Brain microvascular endothelial cell (primary cell): ENCODE data around the gene PRDM16.

ENCODE experiments used
- DNase-seq: peaks from one replicate; pipeline ENCODE4 v3.0.0-alpha.2; 2020
- H3K27ac ChIP-seq: fragments of 250-450 bp; sonication (Bioruptor Pico); 2 replicates; pipeline ENCODE4 v1.5.1; 2020; ENCODE audit warnings: mild to moderate bottlenecking, moderate library complexity
- H3K27me3 ChIP-seq: fragments of 250-450 bp; sonication (Bioruptor Pico); replicated peaks from 2 replicates; pipeline ENCODE4 v1.5.1; 2020; ENCODE audit warnings: mild to moderate bottlenecking
- H3K36me3 ChIP-seq: fragments of 250-450 bp; sonication (Bioruptor Pico); replicated peaks from 2 replicates; pipeline ENCODE4 v1.5.1; 2020; ENCODE audit warnings: mild to moderate bottlenecking
- H3K4me3 ChIP-seq: 2 replicates; pipeline ENCODE4 v1.5.1; 2011; ENCODE audit warnings: low read depth, mild to moderate bottlenecking, control low read depth, low read length, moderate library complexity
- in situ Hi-C: cut with HindIII; loops from 2 replicates; pipeline ENCODE4 v1.10.0; 2017; ENCODE audit warnings: low sequenced_read_pairs, low pct_ligation_motif_present
- TF ChIP-seq, protein P1 (sequence below): IDR thresholded peaks from 2 replicates; pipeline ENCODE4 v1.5.1; 2011; ENCODE audit warnings: low read depth, mild to moderate bottlenecking, moderate library complexity, low read length, control low read depth, inconsistent platforms; ENCODE audit errors: missing control alignments

Gene PRDM16

DNA sequence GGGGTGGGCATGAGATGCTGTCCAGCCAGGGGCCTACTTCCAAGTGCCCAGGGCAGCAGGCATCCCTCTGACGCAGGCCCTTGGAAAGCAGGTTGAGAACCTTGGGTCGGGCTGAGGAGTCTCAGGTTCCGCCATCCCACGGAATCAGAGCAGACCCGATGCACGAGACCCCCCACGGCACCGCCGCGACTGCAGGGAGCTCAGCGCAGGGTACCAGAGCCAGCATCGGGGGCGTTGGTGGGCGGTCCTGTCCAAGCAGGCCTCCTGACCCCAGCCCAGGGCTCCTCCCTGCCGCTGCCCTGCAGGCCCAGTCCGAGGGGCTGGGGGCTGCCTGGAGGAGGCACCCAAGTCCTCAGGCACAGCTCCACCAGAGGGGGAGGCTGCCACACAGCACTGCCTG lies 177.2 kb downstream of the PRDM16 start:
- in situ Hi-C loops = no loop called here
- TF ChIP-seq, protein P1, sequence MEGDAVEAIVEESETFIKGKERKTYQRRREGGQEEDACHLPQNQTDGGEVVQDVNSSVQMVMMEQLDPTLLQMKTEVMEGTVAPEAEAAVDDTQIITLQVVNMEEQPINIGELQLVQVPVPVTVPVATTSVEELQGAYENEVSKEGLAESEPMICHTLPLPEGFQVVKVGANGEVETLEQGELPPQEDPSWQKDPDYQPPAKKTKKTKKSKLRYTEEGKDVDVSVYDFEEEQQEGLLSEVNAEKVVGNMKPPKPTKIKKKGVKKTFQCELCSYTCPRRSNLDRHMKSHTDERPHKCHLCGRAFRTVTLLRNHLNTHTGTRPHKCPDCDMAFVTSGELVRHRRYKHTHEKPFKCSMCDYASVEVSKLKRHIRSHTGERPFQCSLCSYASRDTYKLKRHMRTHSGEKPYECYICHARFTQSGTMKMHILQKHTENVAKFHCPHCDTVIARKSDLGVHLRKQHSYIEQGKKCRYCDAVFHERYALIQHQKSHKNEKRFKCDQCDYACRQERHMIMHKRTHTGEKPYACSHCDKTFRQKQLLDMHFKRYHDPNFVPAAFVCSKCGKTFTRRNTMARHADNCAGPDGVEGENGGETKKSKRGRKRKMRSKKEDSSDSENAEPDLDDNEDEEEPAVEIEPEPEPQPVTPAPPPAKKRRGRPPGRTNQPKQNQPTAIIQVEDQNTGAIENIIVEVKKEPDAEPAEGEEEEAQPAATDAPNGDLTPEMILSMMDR = no peak
- no peak overlapping the region for H3K27ac ChIP-seq
- no peaks in the 10 kb centered on the region for H3K36me3 ChIP-seq
- no peak for DNase-seq
- H3K27me3 ChIP-seq = peaks cover 16% of the 10 kb centered on the region
- H3K4me3 ChIP-seq = no peak overlapping the region

DNA sequence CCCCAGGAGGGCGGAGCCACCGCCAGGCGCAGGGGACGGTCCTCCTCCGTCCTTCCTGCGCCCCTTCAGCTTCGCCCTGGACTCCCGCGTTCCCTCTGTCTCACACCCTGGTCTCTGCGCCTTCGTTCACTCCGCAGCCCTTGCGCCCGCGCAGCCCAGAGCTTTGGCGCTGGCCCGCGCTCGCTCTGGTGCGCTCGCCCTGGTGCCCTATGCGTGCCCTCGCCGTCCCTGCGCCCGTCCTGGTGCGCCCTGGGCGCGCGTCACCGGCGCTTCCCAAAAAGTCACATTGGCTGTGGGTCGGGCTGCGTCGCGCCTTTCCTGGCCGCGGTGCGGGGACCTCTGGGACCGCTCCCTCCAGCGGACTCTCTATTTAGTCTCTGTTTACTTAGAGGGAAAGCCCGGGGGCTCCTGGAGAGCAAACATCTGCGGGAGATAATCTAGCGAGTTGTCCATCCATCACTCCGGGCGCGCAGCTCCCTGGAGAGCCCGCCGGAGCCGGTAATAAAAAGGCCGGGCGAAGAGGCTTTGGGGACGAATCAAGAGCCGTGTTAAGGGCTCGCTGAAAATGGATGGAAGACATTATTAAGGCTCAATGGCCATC lies 178.6 kb downstream of the PRDM16 start:
- H3K4me3 ChIP-seq = no peak overlapping the region
- no peak overlapping the region for H3K27ac ChIP-seq
- no peak for DNase-seq
- no peaks in the 10 kb centered on the region for H3K36me3 ChIP-seq
- H3K27me3 ChIP-seq = peaks cover 16% of the 10 kb centered on the region
- in situ Hi-C loops = no loop called here
- TF ChIP-seq, protein P1 = no peak

DNA sequence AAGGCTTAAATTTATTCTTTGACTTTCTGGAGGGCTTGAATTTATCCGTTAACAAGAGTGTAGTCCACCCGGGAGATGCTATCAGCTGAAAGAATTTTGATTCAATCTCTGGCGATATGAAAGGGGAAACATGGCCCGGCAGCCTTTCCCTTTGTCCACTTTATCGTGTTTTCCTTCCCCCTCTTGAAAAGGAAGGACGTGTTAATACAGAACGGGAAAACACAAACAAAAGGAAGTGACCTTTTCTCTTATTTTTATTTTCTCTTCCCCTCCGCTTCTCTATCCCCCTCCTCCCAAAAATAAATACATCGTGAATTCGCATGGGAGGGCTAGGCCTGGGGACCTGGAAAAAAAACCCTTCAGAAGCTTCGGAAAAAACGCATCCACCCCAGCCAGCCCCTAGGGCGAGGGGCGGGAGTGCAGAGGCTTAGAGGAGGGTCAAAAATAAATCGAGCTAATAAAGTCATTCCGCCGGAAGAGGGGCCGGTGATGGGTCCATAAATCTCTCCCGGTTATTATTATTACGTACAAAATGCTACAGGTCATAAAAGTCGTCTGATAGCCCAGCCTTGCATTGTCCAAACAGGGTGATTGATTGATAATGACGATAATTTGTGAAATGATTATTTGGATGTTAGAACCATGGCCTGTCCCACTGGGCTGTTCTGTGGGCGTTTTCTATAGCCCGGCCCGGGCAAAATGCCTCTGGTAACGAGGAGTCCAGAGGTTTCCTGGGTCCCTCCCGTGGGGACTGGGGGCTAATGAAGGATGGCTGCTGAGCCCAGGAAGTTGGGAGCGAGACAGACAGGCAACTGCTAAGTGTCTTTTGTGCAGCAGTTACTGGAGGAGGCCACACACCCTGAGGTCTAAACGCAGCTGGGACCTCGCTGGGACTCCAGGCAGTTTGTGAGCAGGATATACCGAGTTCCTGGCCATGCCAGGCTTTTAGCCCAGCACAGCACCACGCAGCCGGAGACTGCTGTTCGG lies 179.4 kb downstream of the PRDM16 start:
- H3K27me3 ChIP-seq = peaks cover 16% of the 10 kb centered on the region
- H3K4me3 ChIP-seq = no peak overlapping the region
- no peaks in the 10 kb centered on the region for H3K36me3 ChIP-seq
- no peak overlapping the region for H3K27ac ChIP-seq
- DNase-seq = no peak
- TF ChIP-seq, protein P1 = no peak
- in situ Hi-C loops = no loop called here

DNA sequence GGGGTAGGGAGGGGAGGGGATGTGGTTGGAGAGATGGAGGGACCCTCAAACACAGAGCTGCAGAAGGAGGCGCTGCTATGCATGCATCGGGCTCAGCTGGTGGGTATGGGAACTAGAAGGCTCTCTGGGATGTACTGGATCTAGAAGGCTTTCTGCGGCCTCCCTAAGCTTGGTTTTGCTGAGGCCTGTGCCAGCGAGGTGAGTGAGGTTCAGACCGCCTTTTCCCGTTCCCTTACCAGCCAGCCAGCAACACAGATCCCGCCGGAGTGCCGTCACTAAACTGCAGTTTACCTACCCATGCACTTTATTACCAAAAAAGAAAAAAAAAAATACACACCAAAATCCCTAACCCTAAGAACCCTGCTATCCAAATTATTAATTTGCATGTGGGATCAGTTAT lies 180.2 kb downstream of the PRDM16 start:
- no peak overlapping the region for H3K4me3 ChIP-seq
- in situ Hi-C loops = no loop called here
- no peaks in the 10 kb centered on the region for H3K36me3 ChIP-seq
- DNase-seq = no peak
- peaks cover 16% of the 10 kb centered on the region for H3K27me3 ChIP-seq
- TF ChIP-seq, protein P1 = no peak
- H3K27ac ChIP-seq = no peak overlapping the region

DNA sequence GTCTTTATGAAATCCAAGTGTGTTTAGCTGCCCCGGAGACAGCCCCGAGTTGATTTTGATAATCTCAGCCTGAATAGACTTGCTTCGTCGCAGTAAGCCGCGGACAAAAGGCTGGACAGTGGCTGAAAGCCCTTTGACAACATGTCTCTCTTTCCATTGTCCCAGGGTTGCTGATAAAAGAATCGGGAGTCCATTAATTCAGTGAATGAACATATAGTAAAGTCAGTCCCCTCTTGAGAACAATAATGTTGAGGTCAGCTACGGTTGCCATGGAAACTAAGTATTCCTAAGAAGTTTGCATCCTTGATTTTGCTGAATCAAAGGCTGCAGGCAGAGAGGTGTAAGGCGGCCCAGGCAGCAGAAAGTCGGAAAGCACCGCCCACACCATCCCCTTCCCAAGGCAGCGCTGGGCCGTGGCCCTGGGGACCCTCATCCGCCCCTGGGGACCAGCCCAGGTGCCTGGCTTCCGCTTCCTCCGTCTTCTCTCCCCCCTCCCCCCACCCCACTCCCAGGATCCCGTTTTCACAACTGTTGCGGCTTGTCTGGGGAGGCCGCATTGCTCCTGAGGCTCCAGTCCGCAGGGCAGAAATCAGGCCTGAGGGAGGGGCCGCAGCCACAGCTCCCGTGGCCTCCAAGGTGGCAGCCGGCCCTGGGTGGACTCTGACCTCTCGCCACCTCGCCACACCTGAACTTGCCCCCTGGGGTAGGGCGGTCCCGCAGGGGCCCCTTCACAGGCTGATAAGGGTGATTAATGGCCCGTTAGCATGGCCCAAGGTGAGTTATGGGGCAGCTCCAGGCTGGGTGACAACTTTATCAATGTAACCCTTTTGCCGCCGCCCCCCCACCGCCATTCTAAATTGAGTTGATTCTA lies 180.9 kb downstream of the PRDM16 start:
- TF ChIP-seq, protein P1 = no peak
- DNase-seq = no peak
- H3K27me3 ChIP-seq = peaks cover 16% of the 10 kb centered on the region
- no peak overlapping the region for H3K27ac ChIP-seq
- no peak overlapping the region for H3K4me3 ChIP-seq
- no peaks in the 10 kb centered on the region for H3K36me3 ChIP-seq
- in situ Hi-C loops = no loop called here
